ENCODE data around the gene RAD17.
"Not testable (repeated sequence)": the region's sequence is repeated elsewhere in the genome, so short reads cannot be mapped to it uniquely, and the experiment has no call there.

Gene RAD17

DNA sequence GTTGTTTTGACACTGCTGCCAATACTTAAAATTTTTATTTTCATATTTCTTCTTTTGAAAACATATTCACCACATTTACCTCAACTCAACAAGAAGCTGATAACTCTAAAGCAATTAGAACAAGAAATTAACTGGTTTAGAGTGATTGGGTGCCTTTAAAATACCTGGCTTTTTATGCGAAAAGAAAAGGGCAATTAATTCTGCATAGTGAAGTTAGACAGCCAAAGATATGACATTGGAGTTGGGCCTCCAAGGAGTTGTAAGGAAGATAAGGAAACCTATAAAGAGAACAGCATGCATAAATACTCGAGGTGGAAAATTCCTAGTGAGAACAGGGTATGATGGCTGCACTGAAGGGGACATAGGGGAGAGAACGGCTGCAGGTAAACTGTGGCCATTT is 9.9 kb upstream of the RAD17 start:
- Histone ChIP-seq H3K9ac (ENCODE audit: low read depth, low read length) (no peak overlapping the region), H3K4me3 (ENCODE audit: low read length) (no peak overlapping the region), H3K36me3 (ENCODE audit: insufficient read depth, low read depth, low read length) (peaks cover 39% of the 10 kb centered on the region), H3K4me1 (ENCODE audit: insufficient read depth, low read length) (no peaks in the 10 kb centered on the region), H3K27me3 (ENCODE audit: insufficient read depth, low read length) (no peaks in the 10 kb centered on the region), H3K9me3 (ENCODE audit: insufficient read depth, low read depth, low read length) (no peaks in the 10 kb centered on the region), H3K27ac (ENCODE audit: low read length) (no peak overlapping the region)

- Histone ChIP-seq H3K9ac (ENCODE audit: low read depth, low read length) (no peak overlapping the region), H3K9me3 (ENCODE audit: insufficient read depth, low read depth, low read length) (no peaks in the 10 kb centered on the region), H3K27me3 (ENCODE audit: insufficient read depth, low read length) (no peaks in the 10 kb centered on the region), H3K4me3 (ENCODE audit: low read length) (no peak overlapping the region), H3K27ac (ENCODE audit: low read length) (no peak overlapping the region), H3K36me3 (ENCODE audit: insufficient read depth, low read depth, low read length) (peaks cover 40% of the 10 kb centered on the region), H3K4me1 (ENCODE audit: insufficient read depth, low read length) (no peaks in the 10 kb centered on the region)
Observed at GRCh38 chr5:69360442-69360841, 9.2 kb upstream of the RAD17 start.

- Histone ChIP-seq H3K9ac (ENCODE audit: low read depth, low read length) (no peak overlapping the region), H3K4me3 (ENCODE audit: low read length) (no peak overlapping the region), H3K9me3 (ENCODE audit: insufficient read depth, low read depth, low read length) (no peaks in the 10 kb centered on the region), H3K36me3 (ENCODE audit: insufficient read depth, low read depth, low read length) (peaks cover 41% of the 10 kb centered on the region), H3K27ac (ENCODE audit: low read length) (no peak overlapping the region), H3K27me3 (ENCODE audit: insufficient read depth, low read length) (no peaks in the 10 kb centered on the region), H3K4me1 (ENCODE audit: insufficient read depth, low read length) (no peaks in the 10 kb centered on the region)
Observed at GRCh38 chr5:69364414-69364813, 5.2 kb upstream of the RAD17 start.

DNA sequence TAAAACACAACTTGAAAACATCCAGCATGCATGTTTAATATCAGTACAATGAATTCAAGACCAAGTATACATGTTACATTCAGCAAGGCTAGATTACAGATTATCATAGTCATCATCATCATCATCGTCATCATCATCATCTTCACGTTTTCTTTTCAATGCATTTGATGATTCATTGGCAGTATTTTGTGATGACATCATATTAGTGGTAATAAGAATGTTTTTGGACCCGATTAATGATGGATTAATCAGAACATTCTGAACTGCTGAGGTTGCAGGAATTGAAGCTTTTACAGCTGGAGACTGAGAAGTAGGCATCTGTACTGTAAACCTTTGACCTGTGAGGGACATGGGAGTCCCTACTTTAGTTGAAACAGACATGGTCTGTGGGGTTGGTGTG is 4.8 kb upstream of the RAD17 start:
- Histone ChIP-seq H3K9me3 (ENCODE audit: insufficient read depth, low read depth, low read length) (no peaks in the 10 kb centered on the region), H3K4me1 (ENCODE audit: insufficient read depth, low read length) (no peaks in the 10 kb centered on the region), H3K9ac (ENCODE audit: low read depth, low read length) (no peak overlapping the region), H3K4me3 (ENCODE audit: low read length) (no peak overlapping the region), H3K27me3 (ENCODE audit: insufficient read depth, low read length) (no peaks in the 10 kb centered on the region), H3K36me3 (ENCODE audit: insufficient read depth, low read depth, low read length) (peaks cover 41% of the 10 kb centered on the region), H3K27ac (ENCODE audit: low read length) (no peak overlapping the region)

DNA sequence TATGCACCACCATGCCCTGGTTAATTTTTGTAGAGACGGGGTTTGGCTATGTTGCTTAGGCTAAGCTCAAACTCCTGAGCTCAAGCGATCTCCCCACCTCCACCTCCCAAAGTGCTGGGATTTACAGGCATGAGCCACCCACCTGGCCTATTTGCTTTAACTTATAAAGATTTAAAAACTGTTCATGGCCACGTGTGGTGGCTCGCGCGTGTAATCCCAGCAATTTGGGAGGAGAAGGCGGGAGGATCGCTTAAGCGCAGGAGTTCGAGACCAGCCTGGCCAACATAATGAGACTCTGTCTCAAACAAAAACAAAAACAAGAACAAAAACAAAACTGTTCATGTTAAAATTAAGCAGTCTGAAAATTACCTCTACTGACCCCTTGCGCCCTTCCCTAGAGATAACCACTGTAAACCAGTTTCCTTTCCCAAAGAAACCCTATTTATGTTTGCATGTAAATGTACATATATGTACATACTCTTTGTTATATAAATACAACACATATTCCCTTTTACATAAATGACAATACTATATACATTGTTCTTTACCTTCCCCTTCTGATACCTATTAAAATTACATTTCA is 1.8 kb upstream of the RAD17 start:
- Histone ChIP-seq H3K27me3 (ENCODE audit: insufficient read depth, low read length) (no peaks in the 10 kb centered on the region), H3K27ac (ENCODE audit: low read length) (no peak overlapping the region), H3K9ac (ENCODE audit: low read depth, low read length) (peak overlapping the region; percentile 98; the same call in 1 of the 2 replicates), H3K36me3 (ENCODE audit: insufficient read depth, low read depth, low read length) (peaks cover 33% of the 10 kb centered on the region), H3K9me3 (ENCODE audit: insufficient read depth, low read depth, low read length) (no peaks in the 10 kb centered on the region), H3K4me1 (ENCODE audit: insufficient read depth, low read length) (no peaks in the 10 kb centered on the region), H3K4me3 (ENCODE audit: low read length) (peak overlapping the region; percentile 98)

- H3K9me3 ChIP-seq (ENCODE audit: insufficient read depth, low read depth, low read length): no peaks in the 10 kb centered on the region
Observed at GRCh38 chr5:69368458-69369339, 919 bp upstream of the RAD17 start.

DNA sequence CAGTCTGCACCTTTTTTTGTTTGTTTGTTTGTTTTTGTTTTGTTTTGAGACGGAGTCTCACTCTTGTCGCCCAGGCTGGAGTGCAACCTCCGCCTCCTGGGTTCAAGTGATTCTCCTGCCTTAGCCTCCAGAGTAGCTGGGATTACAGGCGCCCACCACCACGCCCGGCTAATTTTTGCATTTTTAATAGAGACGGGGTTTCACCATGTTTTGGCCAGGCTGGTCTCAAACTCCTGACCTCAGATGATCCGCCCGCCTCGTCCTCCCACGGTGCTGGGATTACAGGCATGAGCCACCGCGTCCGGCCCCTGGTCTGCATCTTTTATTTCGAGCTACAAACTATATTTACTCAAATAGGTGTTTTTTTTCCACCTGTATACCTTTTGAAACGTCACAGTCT is 717 bp downstream of the RAD17 start:
- Histone ChIP-seq H3K36me3 (ENCODE audit: insufficient read depth, low read depth, low read length) (peaks cover 34% of the 10 kb centered on the region), H3K4me3 (ENCODE audit: low read length) (peak overlapping the region; percentile 98), H3K9ac (ENCODE audit: low read depth, low read length) (peak overlapping the region; percentile 98; the same call in 1 of the 2 replicates)
- H3K27ac ChIP-seq (ENCODE audit: low read length); H3K4me1 ChIP-seq (ENCODE audit: insufficient read depth, low read length); H3K27me3 ChIP-seq (ENCODE audit: insufficient read depth, low read length); H3K9me3 ChIP-seq (ENCODE audit: insufficient read depth, low read depth, low read length): not testable (repeated sequence)

More at GRCh38 chr5:69368458-69369339, 919 bp upstream of the RAD17 start:
- Histone ChIP-seq H3K9ac (ENCODE audit: low read depth, low read length) (peak overlapping the region; percentile 98), H3K4me1 (ENCODE audit: insufficient read depth, low read length) (no peaks in the 10 kb centered on the region), H3K36me3 (ENCODE audit: insufficient read depth, low read depth, low read length) (peaks cover 31% of the 10 kb centered on the region), H3K27me3 (ENCODE audit: insufficient read depth, low read length) (no peaks in the 10 kb centered on the region), H3K27ac (ENCODE audit: low read length) (peak overlapping the region; percentile 93), H3K4me3 (ENCODE audit: low read length) (peak overlapping the region; percentile 98)

- no peaks in the 10 kb centered on the region for H3K9me3 ChIP-seq (ENCODE audit: insufficient read depth, low read depth, low read length)
- H3K36me3 ChIP-seq (ENCODE audit: insufficient read depth, low read depth, low read length): peaks cover 28% of the 10 kb centered on the region
- no peaks in the 10 kb centered on the region for H3K4me1 ChIP-seq (ENCODE audit: insufficient read depth, low read length)
- no peak overlapping the region for H3K4me3 ChIP-seq (ENCODE audit: low read length)
- no peak overlapping the region for H3K27ac ChIP-seq (ENCODE audit: low read length)
- no peaks in the 10 kb centered on the region for H3K27me3 ChIP-seq (ENCODE audit: insufficient read depth, low read length)
- no peak overlapping the region for H3K9ac ChIP-seq (ENCODE audit: low read depth, low read length)
Observed at GRCh38 chr5:69372394-69372793, 2.8 kb downstream of the RAD17 start.

GRCh38 chr5:69374911-69375446 is 5.4 kb downstream of the RAD17 start:
- H3K27ac ChIP-seq (ENCODE audit: low read length): no peak overlapping the region
- H3K9me3 ChIP-seq (ENCODE audit: insufficient read depth, low read depth, low read length): no peaks in the 10 kb centered on the region
- no peaks in the 10 kb centered on the region for H3K4me1 ChIP-seq (ENCODE audit: insufficient read depth, low read length)
- H3K9ac ChIP-seq (ENCODE audit: low read depth, low read length): no peak overlapping the region
- no peaks in the 10 kb centered on the region for H3K27me3 ChIP-seq (ENCODE audit: insufficient read depth, low read length)
- H3K4me3 ChIP-seq (ENCODE audit: low read length): no peak overlapping the region
- H3K36me3 ChIP-seq (ENCODE audit: insufficient read depth, low read depth, low read length): peaks cover 46% of the 10 kb centered on the region

GRCh38 chr5:69378376-69378775 is 8.8 kb downstream of the RAD17 start:
- Histone ChIP-seq H3K9me3 (ENCODE audit: insufficient read depth, low read depth, low read length) (no peaks in the 10 kb centered on the region), H3K9ac (ENCODE audit: low read depth, low read length) (no peak overlapping the region), H3K27me3 (ENCODE audit: insufficient read depth, low read length) (no peaks in the 10 kb centered on the region), H3K36me3 (ENCODE audit: insufficient read depth, low read depth, low read length) (peaks cover 74% of the 10 kb centered on the region), H3K27ac (ENCODE audit: low read length) (no peak overlapping the region), H3K4me1 (ENCODE audit: insufficient read depth, low read length) (no peaks in the 10 kb centered on the region), H3K4me3 (ENCODE audit: low read length) (no peak overlapping the region)

GRCh38 chr5:69404659-69405330 is 35.2 kb downstream of the RAD17 start:
- H3K27ac ChIP-seq (ENCODE audit: low read length): no peak overlapping the region
- H3K4me1 ChIP-seq (ENCODE audit: insufficient read depth, low read length): no peaks in the 10 kb centered on the region
- peaks cover 44% of the 10 kb centered on the region for H3K36me3 ChIP-seq (ENCODE audit: insufficient read depth, low read depth, low read length)
- H3K4me3 ChIP-seq (ENCODE audit: low read length): no peak overlapping the region
- no peaks in the 10 kb centered on the region for H3K27me3 ChIP-seq (ENCODE audit: insufficient read depth, low read length)
- no peak overlapping the region for H3K9ac ChIP-seq (ENCODE audit: low read depth, low read length)
- no peaks in the 10 kb centered on the region for H3K9me3 ChIP-seq (ENCODE audit: insufficient read depth, low read depth, low read length)
